Mucosa of descending colon (tissue), 3 donors: Measurements from ENCODE around the gene MEIS2. TPM values are rescaled to one million over a fixed set of nuclear protein-coding genes. Genes with fewer than 3 reads are reported as not detected.

Source experiments
- ATAC-seq: fragments of 200-7000 bp; cut with Tn5 transposase; one replicate; pipeline ENCODE4 v1.9.1; 2020; ENCODE audit warnings: mild to moderate bottlenecking, moderate library complexity
- DNase-seq, 3 donors: peaks; one replicate each; pipeline ENCODE4 v3.0.0-alpha.2; 2020
- H3K36me3 ChIP-seq: fragments of 200-600 bp; one replicate; pipeline ENCODE4 v1.8.0; 2021; ENCODE audit warnings: low read depth, mild to moderate bottlenecking
- H3K4me1 ChIP-seq: fragments of 200-600 bp; one replicate; pipeline ENCODE4 v1.8.0; 2021; ENCODE audit warnings: low read depth, mild to moderate bottlenecking
- H3K4me3 ChIP-seq: fragments of 200-600 bp; one replicate; pipeline ENCODE4 v1.8.0; 2021; ENCODE audit warnings: mild to moderate bottlenecking
- H3K9me3 ChIP-seq: fragments of 200-600 bp; one replicate; pipeline ENCODE4 v1.8.0; 2021; ENCODE audit warnings: mild to moderate bottlenecking
- intact Hi-C, 2 donors: fragments of 100-400 bp; cut with DNase I in 1 of 2; cut with micrococcal nuclease in 1 of 2; formaldehyde crosslinking; loops; one replicate each; pipeline versions ENCODE4 v1.11.0 to v1.11.1; 2022; cut with DNase I, micrococcal nuclease
- total RNA-seq, 3 donors: library from RNA; stranded (reverse); fragmentation: NEBNext Ultra II Directional in 2 of 3; extraction: Animal tissue kit (Norgen Biotek cat#: 25700) in 2 of 3; gene quantifications; one replicate each; pipeline versions ENCODE4 v1.2.1 to v1.2.4, GENCODE V29; 2021 to 2023
- TF ChIP-seq, protein P1 (sequence below): fragments of 200-600 bp; IDR thresholded peaks from one replicate; pipeline ENCODE4 v1.8.0; 2022; ENCODE audit warnings: antibody characterized with exemption, mild to moderate bottlenecking
- donor health status: DM: no; HTN: no; CAD: no; lungs with moderate emphysema.
- donor health status: DM: no; HTN: no; CAD: no.
- donor health status: DM: no; HTN: yes; CAD: no.

The MEIS2 gene
- total RNA-seq, 3 donors from 2014 or later, result 3.8 to 93.3 (median 8.9) TPM

DNA sequence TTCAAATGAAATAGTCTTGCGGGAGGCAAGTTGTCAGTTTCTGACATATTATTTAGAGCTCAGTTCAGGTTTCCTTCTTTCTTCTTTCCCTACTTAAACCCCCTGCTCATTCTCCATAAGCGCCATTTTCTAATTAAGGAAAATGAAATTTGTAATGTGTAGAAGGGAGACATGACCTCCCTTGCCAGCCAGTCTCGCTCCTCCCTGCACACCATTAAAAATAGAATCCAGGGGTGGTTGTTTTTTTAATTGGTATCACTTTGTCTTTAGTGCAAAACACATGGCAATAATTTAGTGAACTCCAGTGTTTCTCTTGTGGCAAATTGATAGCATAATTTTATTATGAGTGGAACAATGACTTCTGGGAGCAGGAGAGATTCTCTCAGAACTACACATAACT is 160.1 kb downstream of the MEIS2 start:
- DNase-seq (no peak), ATAC-seq (no peak)
- Histone ChIP-seq H3K36me3 (no peaks in the 10 kb centered on the region), H3K4me1 (no peaks in the 10 kb centered on the region), H3K4me3 (no peak overlapping the region), H3K9me3 (no peaks in the 10 kb centered on the region)
- intact Hi-C loops, result no loop called here
- TF ChIP-seq, protein P1, sequence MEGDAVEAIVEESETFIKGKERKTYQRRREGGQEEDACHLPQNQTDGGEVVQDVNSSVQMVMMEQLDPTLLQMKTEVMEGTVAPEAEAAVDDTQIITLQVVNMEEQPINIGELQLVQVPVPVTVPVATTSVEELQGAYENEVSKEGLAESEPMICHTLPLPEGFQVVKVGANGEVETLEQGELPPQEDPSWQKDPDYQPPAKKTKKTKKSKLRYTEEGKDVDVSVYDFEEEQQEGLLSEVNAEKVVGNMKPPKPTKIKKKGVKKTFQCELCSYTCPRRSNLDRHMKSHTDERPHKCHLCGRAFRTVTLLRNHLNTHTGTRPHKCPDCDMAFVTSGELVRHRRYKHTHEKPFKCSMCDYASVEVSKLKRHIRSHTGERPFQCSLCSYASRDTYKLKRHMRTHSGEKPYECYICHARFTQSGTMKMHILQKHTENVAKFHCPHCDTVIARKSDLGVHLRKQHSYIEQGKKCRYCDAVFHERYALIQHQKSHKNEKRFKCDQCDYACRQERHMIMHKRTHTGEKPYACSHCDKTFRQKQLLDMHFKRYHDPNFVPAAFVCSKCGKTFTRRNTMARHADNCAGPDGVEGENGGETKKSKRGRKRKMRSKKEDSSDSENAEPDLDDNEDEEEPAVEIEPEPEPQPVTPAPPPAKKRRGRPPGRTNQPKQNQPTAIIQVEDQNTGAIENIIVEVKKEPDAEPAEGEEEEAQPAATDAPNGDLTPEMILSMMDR, result no peak

GRCh38 chr15:36938764-36939163 is 161.6 kb downstream of the MEIS2 start:
- no peak for DNase-seq
- no peaks in the 10 kb centered on the region for H3K4me1 ChIP-seq
- no peak for ATAC-seq
- TF ChIP-seq, protein P1, result no peak
- H3K9me3 ChIP-seq, result no peaks in the 10 kb centered on the region
- intact Hi-C loops, result no loop called here
- H3K36me3 ChIP-seq, result no peaks in the 10 kb centered on the region
- no peak overlapping the region for H3K4me3 ChIP-seq

DNA sequence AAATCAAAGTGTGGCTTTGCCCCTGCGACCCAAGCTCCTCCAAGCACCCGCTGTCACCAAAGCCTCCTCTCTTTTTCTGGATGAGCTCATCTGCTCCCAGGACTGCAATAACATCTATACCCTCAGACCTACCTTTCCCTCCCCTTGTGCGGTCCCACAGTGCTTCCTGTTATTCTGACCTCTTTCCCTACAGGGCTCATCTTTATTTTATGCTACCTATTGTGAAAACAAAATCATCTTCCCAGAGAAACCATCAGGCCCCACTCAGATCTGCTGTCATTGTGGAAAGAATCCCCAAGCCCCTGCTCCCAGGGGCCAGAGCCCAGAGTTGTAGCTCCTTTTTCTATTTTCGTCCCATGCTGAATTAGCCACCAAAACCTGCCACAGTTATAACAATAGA is 162.2 kb downstream of the MEIS2 start:
- no peaks in the 10 kb centered on the region for H3K4me1 ChIP-seq
- DNase-seq (no peak), ATAC-seq (no peak)
- H3K4me3 ChIP-seq, result no peak overlapping the region
- TF ChIP-seq, protein P1, result no peak
- no peaks in the 10 kb centered on the region for H3K36me3 ChIP-seq
- H3K9me3 ChIP-seq, result no peaks in the 10 kb centered on the region
- intact Hi-C loops, result no loop called here

DNA sequence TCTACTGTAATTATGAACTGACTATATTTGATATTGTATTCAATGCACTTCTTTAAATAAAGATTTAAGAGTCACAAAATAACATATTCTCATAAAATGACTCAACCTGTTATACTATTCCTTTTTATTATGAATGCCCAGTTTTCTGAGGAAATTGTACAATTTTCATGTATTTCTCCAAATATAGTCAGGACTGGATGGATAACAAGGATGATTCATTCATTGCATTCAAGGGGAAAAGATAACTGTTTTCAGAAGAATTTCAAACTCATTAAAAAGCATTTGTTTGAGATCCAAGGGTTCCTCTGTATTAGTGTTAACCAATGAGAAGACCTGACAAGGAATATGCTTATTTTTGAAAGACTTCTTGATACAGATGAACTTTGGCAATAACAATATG is 163.7 kb downstream of the MEIS2 start:
- no peak overlapping the region for H3K4me3 ChIP-seq
- no peaks in the 10 kb centered on the region for H3K36me3 ChIP-seq
- ATAC-seq (no peak), DNase-seq (no peak)
- no peaks in the 10 kb centered on the region for H3K4me1 ChIP-seq
- TF ChIP-seq, protein P1, result no peak
- intact Hi-C loops, result no loop called here
- H3K9me3 ChIP-seq, result no peaks in the 10 kb centered on the region

GRCh38 chr15:36933255-36933990 is 166.9 kb downstream of the MEIS2 start:
- intact Hi-C loops, result no loop called here
- H3K9me3 ChIP-seq, result no peaks in the 10 kb centered on the region
- TF ChIP-seq, protein P1, result no peak
- H3K4me3 ChIP-seq, result no peak overlapping the region
- no peak for ATAC-seq
- no peaks in the 10 kb centered on the region for H3K4me1 ChIP-seq
- no peak for DNase-seq
- H3K36me3 ChIP-seq, result no peaks in the 10 kb centered on the region
